Measurements from ENCODE around the gene SSMEM1.
"Not testable (repeated sequence)": the region's sequence is repeated elsewhere in the genome, so short reads cannot be mapped to it uniquely, and the experiment has no call there.

Gene SSMEM1, protein sequence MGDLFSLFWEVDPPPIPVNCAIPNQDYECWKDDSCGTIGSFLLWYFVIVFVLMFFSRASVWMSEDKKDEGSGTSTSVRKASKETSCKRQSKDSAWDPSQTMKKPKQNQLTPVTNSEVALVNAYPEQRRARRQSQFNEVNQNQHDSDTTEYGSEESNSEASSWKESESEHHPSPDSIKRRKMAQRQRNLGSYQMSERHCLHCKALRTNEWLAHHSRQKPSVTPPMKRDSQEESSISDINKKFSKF

GRCh38 chr7:130207642-130208041 is at the start of gene SSMEM1:
Gene SSMEM1, plus strand, starts transcription at chr7:130207860. Its CDS starts 51 bp downstream, at chr7:130207911.
- DNase-seq = no peak

- DNase-seq = no peak
Observed at GRCh38 chr7:130160023-130160422, 47.6 kb upstream of the SSMEM1 start.

GRCh38 chr7:130160455-130160854 is 47.2 kb upstream of the SSMEM1 start:
- no peak for DNase-seq

DNA sequence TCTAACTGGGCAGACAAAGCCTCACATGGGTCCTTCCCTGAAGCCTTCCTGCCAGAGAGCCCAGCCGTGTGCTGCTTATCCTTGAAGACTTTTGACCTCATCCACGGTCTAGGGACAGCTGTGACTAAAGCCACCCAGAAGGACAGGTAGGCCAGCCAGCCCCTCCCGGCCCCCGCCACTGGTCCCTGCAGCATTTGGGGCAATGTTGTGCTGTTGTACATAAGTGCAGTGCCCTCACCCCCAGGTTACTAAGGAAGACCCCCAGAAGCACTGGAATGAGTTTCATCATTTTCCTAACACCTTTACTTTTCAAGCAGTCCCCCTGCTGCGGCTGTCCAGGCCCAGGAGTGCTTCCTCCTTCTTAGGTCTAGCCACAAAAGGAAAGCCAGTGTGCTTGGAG is 45.5 kb upstream of the SSMEM1 start:
- no peak for DNase-seq

- DNase-seq = no peak
Observed at GRCh38 chr7:130174237-130174959, 33.3 kb upstream of the SSMEM1 start.

DNA sequence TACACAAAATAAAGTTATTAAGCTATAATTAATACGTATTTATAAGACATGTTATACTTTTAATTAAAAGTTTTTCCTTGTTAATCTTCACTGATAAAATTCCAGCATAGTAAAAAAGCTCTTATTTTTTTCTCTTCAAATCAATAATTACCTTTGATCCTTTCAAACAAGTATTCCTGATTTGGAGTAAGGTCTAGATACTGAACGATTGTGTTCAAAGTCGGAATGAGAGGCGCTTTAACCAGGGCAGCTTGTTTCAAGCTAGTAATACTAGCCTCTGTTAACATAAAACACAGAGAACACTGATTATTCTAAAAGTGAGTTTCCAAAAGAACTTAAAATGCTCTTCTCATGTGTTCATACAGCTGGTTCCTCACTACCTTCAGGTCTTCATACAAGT is 29.4 kb upstream of the SSMEM1 start:
- DNase-seq = no peak

DNA sequence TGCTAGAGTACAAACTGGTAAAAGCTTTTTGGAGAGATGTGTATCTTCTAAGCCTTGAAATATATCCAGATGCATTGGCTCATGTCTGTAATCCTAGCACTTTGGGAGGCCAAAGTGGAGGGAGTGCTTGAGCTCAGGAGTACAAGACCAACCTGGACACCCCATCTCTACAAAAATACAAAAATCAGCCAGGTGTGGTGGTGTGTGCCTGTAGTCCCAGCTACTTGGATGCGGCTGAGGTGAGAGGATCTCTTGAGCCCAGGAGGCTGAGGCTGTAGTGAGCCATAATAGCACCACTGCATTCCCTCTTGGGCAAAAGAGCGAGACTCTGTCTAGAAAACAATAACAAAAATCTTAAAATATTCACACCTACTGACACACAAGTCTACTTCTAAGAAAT is 28.0 kb upstream of the SSMEM1 start:
- no peak for DNase-seq

GRCh38 chr7:130180571-130181262 is 26.9 kb upstream of the SSMEM1 start:
- DNase-seq = no peak

- DNase-seq = no peak
Observed at GRCh38 chr7:130181263-130181605, 26.4 kb upstream of the SSMEM1 start.

GRCh38 chr7:130182990-130183389 is 24.7 kb upstream of the SSMEM1 start:
- no peak for DNase-seq

GRCh38 chr7:130184349-130184748 is 23.3 kb upstream of the SSMEM1 start:
- not testable (repeated sequence) for DNase-seq

DNA sequence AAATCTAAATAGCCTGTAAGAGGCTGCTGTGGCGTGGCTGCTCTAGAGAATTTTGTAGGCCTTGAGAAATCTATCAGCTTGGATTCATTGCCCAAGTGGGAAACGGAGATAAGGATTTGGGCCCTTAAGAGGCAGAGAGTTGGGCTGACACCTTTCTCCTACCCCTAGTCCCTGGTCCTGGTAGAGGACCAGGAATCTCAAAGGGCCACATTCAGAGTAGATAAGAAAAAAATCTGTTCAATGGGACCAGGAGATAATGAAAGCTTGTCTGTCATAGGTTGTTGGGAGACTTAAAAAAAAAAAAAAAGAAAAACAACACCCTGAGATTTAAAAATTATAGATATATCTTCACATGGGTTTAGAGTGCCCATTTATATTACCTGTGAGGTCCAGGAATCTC is 20.3 kb upstream of the SSMEM1 start:
- no peak for DNase-seq

DNA sequence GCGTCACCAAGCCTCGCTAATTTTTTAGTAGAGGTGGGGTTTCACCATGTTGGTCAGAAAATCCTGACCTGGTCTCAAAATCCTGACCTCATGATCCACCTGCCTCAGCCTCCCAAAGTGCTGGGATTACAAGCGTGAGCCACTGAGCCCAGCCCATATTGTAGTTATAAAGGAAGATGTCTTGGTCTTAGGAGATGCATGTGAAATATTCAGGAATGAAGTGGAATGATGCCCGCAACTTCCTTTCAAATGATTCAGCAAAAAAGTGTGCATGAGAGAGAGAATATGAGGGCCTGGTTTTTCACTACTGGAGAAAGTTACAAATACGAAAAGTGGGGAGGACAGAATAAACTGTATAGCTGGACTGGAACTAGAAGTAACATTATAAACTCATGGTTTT is 18.3 kb upstream of the SSMEM1 start:
- DNase-seq = no peak

DNA sequence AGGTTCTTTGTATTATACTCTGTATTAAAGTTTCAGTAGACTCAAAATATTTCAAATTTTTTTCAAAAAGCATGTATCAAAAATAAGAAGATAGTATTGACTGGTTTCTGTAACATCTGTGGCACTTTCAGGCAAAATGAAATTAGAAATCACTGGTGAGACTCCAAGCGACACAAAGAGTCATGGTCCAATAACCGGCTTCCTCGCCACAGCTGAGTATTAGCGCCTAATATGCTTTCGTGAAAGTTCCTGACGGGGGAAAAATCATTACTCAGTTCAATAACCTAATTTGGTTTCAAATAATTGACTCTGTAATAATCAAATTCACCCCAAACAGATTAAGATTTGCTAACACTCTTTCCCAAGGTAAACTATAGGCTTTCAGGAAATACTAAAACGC is 15.9 kb upstream of the SSMEM1 start:
- DNase-seq = no peak

- DNase-seq = no peak
Observed at GRCh38 chr7:130195396-130195795, 12.3 kb upstream of the SSMEM1 start.

GRCh38 chr7:130196476-130196875 is 11.2 kb upstream of the SSMEM1 start:
- DNase-seq = no peak

- no peak for DNase-seq
Observed at GRCh38 chr7:130197094-130197493, 10.6 kb upstream of the SSMEM1 start.

DNA sequence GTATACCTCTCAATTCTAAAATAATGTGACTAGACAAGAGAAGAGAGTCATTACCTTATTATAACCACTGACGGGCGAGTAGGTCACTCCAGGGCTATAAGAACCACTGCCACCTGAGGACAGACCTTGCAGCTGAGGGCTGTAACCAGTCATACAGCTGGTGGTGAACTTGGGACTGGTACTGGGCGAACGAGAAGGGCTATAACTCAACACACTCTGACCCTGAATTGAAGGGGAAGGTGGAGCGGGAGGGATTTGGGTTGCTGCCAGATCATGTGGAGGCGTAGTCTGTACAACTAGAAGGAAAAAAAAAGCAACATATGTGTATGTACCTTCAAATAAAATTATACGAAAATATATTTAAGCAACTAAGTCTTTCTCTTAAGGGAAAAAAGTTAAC is 5.9 kb upstream of the SSMEM1 start:
- DNase-seq = no peak

DNA sequence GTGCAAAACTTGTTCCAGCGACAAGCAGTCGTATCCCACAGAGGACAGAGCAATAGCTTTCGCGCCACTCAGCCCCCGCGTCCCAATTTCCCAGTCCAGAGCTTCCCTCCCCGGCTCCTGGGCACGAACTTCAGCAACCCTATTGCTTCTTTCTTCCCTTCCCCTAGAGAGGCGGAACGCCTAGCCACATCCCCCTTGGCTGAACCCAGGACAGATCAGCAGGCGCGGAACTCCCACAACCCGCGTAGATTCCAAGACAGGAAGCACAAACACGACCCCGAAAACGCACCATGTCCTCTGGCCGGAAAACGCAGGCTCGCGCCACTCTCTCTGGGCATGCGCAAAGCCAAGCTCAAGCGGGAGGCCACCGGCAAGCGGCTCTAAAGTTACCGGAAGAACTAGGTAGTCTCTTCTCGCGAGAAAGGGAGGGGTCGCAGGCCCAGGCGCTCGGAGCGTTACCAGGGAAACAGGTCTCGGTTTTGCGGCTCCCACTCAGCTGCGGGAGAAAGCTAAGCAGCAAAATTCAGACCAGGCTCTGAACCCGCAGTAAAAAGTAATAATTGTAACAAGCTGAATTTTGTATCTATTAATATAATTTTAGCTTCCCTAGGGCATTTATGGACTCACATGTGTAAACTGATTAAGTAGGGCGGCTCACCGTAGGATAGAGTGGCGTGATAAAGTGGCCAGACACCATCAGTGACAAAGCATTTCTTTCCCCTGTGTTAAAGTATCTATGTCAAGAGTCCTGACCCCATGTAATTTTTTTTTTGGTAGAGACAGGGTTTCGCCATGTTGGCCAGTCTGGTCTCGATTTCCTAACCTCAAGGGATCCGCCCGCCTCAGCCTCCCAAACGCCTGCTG is 2.3 kb upstream of the SSMEM1 start, which contains the start of gene TMEM209:
TSS of gene TMEM209 (minus strand) at position 323 of the 864 bp plus-strand sequence. CDS start at position 292, 31 bp downstream.
- peak; percentile 97 for DNase-seq

- DNase-seq = no peak
Observed at GRCh38 chr7:130207033-130207432, 627 bp upstream of the SSMEM1 start.

DNA sequence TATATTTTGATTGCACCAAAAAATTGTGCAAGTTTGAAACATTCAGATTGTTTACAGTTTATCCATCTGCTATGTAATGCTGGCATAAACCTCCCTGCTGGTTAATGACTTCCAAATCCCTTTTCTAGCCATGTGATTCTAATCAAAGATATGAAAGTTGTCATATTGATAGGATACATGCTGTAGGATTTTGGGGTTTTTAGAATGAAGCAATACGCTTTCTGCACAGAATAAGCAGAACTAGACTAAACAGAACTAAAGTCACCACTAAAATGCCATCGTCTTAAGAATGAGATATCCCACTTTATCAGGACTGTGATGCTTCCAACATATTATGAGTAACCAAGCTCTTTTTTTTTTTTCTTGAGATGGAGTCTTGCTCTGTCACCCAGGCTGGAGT is 856 bp downstream of the SSMEM1 start:
- DNase-seq = no peak

DNA sequence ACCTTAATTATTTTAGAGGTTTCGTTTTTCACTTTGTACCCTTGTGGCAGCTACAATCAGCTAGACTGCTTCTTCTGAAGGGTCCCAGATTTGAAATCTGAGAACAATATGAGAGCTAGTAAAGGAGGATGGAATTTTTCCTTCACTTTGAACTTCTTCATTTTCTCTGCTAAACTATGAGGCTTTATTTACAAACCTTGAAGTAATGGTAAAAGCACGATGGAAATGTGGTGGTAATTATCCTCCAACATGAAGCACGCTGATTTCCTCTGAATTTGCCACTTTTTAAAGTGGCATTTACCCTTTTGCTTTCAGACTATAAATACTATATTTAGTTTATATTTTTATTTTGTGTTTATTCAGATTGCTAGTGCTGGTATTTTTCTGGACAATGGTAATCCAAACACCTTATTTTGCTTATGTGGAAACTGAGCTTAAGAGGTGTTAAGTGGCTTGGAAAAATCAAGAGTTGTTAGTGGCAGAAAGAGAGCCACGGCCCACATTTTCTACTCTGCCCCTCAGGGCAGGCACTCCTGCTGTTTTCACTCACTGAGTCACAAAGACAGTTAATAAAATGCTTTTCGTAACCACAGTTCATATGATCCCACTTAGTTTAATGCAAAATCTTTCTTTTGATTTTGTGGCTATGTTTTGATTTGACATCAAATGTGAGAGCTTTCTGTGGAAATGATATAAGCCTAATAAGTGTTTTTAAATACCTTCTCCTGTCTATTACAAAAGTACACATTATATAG is 2.7 kb downstream of the SSMEM1 start:
- DNase-seq = no peak

Measured in NCI-H1930 (cell line).